HG03175 (cell line): Measurements from ENCODE around the gene CX3CL1.
A peak's percentile ranks its signal among the peaks of the same experiment; 100 is the strongest.

Experiments used
- ATAC-seq: cut with Tn5 transposase; IDR thresholded peaks from one replicate; pipeline ENCODE4 v1.9.1; 2021; ENCODE audit warnings: mild to moderate bottlenecking, moderate library complexity; ENCODE audit not compliant: unreplicated experiment

The CX3CL1 gene

DNA sequence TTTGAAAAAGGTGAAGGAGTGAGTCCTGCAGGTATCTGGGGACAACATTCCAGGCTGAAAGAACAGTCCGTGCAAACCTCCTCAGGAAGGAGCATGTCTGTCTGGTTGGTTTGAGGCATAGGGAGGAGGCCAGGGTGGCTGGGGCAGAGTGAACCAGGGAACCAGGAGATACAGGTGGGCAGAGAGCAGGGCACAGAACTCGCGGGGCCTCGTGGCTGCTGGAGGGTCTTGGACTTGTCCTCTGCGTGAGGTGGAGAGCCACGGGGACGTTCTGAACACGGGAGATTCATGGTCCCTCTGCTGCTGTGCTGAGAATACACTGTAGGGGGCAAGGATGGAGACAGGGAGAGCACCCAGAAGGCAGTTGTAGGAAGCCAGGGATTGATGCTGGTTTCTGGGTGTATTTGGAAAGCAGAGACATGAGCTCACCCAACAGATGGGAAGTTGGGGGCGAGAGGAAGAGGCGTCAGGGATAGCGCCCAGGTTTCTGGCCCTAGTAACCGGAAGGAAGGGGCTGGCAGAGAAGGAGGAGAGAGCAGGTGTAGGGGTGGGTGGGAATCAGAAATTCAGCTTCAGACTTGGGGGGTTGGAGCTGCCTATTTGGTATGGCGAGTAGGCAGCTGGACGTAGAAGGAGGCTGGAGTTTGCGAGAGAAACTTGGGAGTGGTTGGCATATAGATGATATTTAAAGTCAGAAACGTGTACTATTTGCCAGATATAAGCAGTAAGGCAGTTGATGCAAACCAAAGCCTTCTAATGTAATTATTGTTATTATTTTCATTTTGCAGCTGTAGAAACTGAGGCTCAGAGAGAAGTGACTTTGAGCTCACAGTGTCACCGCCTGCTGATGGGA lies 31.9 kb downstream of the CX3CL1 start, which contains the start of gene CCL17:
Gene CCL17, plus strand, starts transcription at position 803 of the 853 bp plus-strand sequence. CDS start 9,166 bp downstream, outside the sequence.
- ATAC-seq = no peak

DNA sequence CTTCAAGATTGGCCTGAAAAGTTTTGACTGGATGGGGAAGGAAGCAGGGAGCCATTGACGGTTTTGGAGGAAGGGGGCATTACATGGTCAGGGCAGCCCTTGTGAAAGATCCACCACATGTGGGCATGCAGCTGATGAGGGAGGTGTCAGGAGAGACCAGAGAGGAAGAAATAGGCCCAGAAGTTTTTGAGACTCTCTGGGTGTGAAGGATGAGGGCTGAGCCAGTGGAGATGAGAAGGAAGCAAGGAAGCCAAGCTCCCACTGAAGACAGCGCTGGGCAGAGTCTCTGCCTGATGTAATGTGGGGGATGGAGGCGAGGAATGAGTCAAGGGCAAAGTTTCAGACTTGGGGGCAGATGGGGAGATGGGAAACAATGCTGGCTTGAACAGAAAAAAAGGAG lies 32.8 kb downstream of the CX3CL1 start:
- no peak for ATAC-seq

DNA sequence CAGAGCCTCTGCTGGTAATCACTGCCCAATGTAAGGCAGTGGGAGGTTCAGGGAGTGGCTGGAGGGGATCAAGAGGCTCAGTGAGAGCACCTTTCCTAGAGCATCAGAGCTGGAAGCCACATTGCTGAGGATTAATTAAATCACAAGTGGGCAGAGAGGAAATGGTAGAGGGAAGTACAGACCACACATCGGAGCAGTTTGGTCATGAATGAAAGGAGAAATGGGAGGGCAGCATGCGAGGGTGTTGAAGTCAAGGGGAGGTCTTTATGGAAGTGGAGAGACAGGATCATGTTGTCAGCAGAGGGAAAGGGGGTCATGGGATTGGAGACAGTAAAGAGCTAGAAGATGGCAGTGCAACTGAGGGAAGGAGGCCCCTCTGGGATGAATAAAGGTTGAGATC lies 34.6 kb downstream of the CX3CL1 start:
- no peak for ATAC-seq

DNA sequence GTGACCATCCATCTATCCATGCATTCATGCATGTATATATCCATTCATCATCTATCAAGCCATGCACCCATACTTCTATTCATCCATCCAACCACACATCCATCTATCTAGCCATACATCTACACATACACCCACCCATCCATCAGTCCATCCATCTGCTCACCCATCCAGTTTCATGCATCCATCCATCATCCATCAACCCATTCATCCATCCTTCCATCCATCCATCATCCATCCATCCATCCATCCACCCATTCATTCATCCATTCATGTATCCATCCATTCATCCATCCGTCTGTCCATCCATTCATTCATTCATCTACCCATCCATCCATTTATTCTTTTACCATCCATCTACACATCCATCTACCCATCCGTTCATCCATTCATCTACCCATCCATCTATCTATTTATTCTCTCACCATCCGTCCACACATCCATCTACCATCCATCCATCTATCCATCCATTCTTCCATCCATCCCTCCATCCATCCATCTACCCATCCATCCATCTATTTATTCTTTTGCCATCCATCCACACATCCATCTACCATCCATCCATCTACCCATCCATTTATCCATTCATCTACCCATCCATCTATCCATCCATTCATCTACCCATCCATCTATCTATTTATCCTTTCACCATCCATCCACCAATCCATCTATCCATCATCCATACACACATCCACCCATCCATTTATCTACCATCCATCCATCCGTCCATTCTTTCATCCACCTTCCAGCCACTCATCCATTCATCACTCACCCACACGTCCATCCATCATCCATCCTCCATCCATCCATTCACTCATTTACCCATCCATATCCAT lies 35.4 kb downstream of the CX3CL1 start:
- no peak for ATAC-seq

DNA sequence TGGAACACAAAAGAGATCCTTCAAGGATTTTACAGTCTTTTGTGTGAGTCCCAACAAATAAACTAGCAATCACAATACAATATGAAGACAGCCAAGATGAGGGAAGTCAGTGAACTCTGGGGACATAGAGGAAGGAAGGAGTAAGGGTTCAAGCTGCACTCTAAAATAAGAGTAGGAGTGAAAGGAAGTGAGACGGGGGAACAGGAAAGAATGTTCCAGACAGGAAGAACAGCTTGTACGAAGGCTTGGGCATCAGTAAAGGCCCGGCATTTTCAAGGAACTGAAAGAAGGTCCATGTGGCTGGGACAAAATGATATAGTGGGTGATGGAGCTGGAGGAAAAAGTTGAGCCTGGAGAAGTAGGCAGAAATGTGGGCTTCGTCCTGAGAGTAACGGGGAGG lies 36.8 kb downstream of the CX3CL1 start:
- ATAC-seq = no peak

DNA sequence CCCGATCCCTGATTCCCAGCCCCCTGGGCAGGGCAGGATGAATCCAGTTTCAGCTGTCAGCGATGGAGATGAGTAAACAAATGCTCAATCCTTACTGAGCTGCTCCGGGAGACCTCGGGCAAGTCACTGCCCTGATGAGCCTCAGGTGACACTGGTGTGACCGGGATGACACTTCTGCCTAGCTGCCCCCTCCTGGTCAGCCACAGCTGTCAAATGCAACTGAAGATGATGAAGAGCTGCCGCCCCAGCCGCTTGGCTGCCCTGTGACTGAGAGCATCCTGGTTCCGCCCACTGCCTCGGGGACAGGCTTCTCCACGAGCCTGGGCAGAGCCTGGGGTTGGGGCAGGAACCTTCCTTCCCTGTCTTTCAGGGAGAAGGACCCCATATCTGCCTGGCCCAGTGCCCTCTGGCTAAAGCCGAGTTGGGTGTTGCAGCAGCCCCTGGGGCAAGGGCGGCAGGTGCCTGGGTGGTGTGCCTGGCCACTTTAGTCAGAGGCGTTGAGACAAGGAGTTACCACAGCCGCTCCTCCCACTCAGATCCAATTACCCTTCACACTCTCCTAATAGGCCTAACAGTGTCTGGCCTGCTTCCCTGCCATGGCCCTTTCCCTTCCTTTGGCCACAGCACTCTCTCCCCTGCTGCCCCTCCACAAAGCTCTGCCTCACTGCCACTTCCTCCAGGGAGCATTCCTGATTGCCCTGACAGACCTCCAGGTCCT lies 37.7 kb downstream of the CX3CL1 start:
- no peak for ATAC-seq

DNA sequence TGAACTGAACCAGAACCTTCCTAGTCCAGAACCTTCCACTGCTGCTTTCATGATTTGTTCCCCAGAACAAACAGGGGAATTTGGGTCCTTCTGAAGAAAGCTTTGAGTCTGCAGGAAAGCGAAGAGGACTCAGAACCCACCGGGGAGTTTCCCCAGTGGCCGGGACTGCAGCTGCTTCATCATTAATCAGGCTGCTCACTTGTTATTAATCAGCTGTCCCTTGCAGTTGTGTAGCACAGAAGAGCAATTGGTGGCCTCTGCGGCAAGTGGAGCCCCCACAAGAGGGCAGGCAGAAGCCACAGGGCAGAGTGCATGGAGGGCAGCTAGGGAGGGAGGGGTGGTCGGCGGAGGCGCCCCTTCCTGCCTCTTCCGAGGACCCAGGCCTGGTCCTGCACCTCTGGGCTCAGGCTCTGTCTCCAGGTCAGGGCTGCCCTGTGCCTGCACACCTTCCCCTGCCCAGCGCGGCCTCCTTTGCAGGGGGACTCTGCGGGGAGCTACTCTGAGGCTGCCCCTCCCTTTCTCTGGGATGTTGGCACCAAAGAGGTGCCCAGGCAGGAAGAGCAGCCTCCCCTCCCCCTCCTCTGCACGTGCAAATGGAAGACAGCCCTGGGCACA lies 39.2 kb downstream of the CX3CL1 start:
- no peak for ATAC-seq

DNA sequence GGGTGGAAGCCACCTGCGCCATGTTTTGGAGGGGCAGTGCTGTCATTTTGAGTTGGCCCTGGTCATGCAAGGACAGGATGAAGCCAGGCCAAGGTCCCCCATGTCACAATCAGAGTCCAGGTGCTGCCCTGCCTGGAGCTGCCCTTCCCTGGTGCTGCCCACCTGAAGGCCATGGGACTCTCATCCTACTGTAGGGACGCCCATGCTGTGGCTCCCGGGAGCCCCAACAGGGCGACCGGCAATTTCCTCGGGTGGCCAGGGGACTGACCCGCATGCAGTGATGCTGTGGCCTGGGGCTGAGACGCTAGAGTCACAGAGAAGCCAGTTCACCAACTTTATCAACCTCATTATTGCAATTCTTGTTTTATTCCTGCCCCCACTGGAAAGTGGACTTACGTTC lies 40.3 kb downstream of the CX3CL1 start:
- ATAC-seq = no peak

DNA sequence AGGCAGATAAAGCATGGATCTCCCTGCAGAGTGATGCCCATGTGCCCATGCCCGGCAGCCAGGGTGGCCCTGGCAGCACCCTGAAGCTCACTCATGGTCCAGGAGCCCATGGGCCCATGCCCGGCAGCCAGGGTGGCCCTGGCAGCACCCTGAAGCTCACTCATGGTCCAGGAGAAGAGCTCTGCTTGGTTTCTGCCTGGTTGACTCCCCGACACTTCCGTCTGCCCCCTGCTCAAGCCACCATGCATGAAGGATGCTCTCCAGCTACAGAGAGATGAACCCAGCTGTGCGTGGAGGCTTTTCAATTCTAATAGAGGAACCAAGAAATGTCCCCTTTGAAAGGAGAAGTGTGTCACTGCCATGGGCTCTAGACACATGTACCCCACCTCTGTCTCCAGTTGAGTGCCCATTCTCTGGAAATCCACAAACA lies 41.0 kb downstream of the CX3CL1 start:
- ATAC-seq = peak; percentile 78

DNA sequence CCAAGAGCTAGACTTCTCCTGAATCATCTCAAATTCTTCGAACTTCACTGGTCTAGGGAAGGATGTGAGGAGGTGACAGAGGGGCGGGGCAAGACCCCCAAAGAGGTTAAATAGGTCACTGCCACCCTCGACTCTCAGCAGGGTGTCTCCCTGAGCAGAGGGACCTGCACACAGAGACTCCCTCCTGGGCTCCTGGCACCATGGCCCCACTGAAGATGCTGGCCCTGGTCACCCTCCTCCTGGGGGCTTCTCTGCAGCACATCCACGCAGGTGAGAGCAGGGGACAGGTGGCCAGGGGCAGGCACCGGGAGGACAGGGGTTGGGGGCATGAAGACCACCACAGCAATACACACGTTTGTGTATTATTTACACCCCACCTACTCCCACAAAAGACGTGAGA lies 41.4 kb downstream of the CX3CL1 start:
- ATAC-seq = peak; percentile 3

DNA sequence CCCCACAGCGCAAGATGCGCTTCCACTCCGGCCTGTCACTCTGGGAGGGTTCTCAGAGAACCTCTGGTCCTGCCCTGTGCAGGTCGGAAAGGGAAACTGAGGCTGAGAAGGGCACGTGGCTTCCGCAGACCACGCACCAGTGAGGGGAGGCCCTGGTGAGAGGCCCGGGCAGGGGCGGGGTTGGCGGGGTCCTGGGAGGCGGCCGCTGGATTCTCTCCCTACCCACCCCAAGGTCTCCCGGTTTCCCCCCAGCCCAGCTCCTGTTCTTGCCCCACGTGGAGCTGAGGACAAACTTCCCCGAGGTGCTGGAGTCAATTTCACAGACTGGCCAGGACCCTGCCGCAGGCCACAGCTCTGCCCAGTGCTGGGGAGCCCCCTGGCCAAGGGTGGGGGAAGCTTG lies 43.8 kb downstream of the CX3CL1 start:
- ATAC-seq = no peak

DNA sequence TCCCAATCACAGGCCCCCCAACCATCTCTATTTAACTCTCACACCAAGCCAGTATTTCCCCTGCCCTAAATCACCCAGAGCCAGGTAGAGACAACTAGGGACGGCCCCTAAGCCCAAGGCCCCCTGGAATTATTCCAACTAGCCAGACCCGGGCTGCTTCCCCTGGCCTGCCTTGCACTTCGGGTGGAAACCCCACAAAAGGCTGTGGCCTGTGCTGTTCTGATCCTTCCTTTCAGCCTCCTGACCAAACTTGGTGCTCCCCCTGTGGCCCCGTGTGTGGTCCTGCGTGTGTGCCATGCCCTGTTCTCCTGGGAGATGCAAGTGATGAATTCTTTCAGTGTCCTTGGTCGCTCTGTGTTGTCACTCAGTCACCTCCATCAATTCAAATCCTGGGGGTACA lies 47.2 kb downstream of the CX3CL1 start:
- no peak for ATAC-seq

DNA sequence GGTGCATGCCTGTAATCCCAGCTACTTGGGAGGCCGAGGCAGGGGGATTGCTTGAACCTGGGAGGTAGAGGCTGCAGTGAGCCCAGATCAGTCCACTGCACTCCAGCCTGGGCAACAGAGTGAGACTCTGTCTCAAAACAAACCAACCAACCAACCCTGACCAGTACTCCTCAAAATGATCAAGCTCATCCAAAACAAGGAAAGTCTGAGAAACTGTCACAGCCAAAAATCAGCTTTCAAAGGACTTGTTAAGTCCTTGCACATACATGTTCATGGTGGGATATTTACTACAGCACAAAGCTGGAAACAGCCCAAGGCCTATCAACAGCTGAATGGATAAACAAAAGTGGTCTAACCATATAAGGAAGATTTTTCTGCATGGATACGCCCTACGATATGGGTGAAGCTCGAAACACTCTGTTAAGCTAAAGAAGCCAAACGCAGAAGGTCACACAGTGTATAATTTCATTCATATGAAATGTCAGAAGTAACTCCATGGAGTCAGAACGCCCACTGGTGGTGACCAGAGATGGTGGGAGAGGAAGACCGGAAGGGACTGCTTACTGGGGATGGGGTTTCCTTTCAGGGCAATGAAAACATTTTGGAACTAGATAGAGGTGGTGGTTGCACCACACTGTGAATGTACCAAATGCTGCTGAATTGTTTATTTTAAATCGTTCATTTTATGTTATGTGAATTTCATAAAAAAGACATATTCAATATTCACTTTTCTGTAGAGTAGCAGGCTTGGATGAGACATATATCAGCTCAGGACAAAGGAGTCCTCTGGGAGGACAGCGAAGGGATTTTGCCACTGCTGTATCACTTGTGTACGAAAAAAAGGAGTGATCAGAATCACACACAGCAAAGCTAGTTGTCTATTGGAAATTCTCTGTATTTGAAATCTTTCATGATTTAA lies 50.0 kb downstream of the CX3CL1 start:
- ATAC-seq = no peak

DNA sequence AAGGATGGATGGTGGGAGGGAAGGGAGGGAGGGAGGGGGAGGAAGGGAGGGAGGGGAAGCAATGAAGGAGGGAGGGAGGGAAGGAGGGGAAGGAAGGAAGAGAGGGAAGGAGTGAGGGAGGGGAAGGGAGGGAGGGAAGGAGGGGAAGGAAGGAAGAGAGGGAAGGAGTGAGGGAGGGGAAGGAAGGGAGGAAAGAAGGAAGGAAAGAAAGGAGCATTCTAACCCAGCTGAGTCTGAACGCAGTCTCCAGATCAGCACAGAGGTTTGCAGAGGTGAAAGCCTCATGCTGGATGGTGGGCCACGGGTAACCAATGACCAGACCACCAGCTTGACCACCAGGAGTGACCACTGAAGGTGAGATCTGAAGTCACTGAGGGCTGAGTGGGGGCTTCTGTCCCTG lies 50.9 kb downstream of the CX3CL1 start:
- no peak for ATAC-seq

DNA sequence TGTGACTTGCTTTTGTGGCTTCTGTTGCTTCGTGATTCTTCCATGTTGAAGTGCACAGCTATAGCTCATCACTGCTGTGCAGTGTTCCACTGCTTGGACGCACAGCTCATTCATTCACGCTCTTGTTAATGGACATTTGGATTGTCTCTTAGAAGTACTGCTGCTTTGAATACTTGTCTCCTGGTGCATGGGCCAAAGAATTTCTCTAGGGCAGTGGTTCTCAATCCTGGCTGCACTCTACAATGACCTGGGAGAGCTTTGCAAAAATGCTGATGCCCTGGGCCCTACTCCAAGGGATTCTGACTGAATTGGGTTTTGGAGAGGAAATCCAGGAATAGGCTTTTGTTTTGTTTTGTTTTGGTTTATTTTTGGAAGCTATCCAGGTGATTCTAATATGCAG lies 52.3 kb downstream of the CX3CL1 start:
- ATAC-seq = no peak

DNA sequence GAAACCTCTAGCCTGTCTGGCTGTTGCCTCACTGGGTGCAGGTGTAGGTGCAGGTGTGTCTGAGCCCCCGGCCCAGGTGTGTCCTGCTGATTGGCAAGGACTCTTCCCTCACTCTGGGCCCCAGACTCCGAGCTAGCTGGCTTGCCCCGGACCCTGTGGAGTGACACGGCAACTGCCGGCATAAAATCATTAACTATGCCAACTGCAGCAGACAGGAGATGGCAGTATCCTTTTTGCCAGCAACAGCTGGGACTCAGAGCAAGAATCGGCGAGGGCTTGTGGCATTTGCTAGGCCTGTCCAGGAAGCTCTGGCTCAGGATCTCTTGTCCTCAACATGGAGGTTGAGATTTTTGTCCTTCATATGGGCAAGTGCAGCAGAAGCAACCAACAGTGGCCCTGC lies 54.1 kb downstream of the CX3CL1 start:
- ATAC-seq = no peak

DNA sequence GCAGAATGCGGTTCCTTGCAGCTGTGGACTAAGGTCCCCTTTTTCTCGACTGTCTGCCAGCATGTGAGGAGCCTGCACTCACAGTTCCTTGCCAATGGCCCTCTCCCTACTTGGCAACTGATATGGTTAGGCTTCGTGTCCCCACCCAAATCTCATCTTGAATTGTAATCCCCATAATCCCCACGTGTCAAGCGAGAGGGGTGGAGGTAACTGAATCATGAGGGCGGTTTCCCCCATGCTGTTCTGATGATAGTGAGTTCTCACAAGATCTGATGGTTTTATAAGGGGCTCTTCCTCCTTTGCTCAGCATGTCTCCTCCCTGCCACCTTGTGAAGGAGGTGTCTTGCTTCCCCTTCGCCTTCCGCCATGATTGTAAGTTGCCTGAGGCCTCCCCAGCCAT lies 55.0 kb downstream of the CX3CL1 start:
- ATAC-seq = no peak

DNA sequence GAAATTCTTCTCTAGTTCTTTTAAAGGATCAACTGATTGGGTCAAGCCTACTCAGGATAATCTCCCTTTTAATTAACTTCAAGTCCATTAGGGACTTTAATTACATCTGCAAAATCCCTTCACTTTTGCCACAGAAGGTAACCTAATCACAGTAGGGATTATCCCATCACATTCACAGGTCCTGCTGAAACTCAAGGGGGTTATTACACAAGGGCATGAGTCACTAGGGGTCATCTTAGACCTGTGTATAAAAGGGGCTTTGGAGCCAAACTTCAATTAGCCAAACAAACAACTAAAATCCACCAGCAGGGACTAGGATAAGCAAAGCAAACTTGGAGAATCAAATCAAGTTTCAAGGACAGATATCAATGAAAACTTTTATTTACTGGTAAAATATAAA lies 55.5 kb downstream of the CX3CL1 start:
- ATAC-seq = no peak

DNA sequence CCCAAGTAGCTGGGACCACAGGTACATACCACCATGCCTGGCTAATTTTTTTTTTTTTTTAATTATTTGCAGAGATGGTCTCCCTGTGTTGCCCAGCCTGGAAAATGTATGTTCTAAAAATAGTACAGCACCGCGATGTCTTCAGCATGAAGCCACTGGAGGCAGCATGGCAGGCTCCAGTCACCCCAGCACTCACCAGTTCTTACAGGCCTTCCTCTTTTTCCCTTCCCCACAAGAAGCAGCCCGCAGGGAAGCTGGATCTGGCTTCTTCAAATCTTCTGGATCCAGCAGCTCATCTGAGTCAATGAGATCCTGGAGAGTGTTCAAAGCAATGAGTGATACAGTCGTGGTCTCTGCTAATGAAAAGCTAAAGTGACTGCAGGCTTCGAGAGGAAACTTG lies 58.7 kb downstream of the CX3CL1 start:
- ATAC-seq = no peak

DNA sequence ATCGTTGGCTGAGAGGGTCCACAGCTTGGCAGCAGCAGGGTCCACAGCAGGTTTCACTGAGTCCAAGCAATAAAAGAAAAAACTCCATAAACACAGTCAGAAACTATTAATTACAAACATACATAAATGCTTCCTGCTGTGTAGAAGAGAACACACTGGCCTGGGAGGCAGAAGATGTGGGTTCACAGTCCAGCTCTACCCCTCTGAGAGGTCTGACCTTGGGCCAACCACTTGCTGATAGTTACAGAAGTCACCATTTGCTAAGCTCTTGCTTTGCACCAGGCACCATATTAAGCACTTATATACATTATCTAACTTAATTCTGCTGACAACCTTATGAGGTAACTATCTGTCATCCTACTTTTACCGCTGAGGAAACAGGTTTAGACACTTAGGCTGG lies 60.2 kb downstream of the CX3CL1 start:
- ATAC-seq = no peak
